ENCODE data around the gene TRIB2. TPM values are rescaled to one million over a fixed set of nuclear protein-coding genes. Genes with fewer than 3 reads are reported as not detected.

The TRIB2 gene
- polyA plus RNA-seq, 2 of the 4 experiments (the other 2 are of a cell fraction): 0.17 to 0.32 TPM

- ChIA-PET POLR2A (no interaction called here), CTCF (no interaction called here)
- TF ChIP-seq NR3C1 (IDR thresholded peaks at IDR 0.05): no peak
- no peak for TF ChIP-seq FOSL2 (IDR thresholded peaks at IDR 0.05)
- TF ChIP-seq FOSL2 (CRISPR knock-in tag; IDR thresholded peaks at IDR 0.05): no peak
- TF ChIP-seq ZFP36 (IDR thresholded peaks at IDR 0.05; ENCODE audit: borderline replicate concordance, partially characterized antibody): no peak
- no peak for TF ChIP-seq ATOH8 (CRISPR knock-in tag; IDR thresholded peaks at IDR 0.05; ENCODE audit: low read depth)
- TF ChIP-seq RFX5 (IDR thresholded peaks at IDR 0.05): no peak
- no peak for TF ChIP-seq RAD21 (conservative IDR thresholded peaks at IDR 0.05 in 1 of 2, IDR thresholded peaks at IDR 0.05 in 1 of 2)
- TF ChIP-seq CHD4 (IDR thresholded peaks at IDR 0.05; ENCODE audit: borderline replicate concordance): no peak
- no peak for TF ChIP-seq PBX3 (IDR thresholded peaks at IDR 0.05)
- no peak for TF ChIP-seq SMC3 (IDR thresholded peaks at IDR 0.05)
- no peak for TF ChIP-seq CBX8 (IDR thresholded peaks at IDR 0.05)
- TF ChIP-seq POLR2AphosphoS2 (conservative IDR thresholded peaks at IDR 0.05; ENCODE audit: low read length): no peak
- no peak for TF ChIP-seq ESRRA (IDR thresholded peaks at IDR 0.05; ENCODE audit: borderline replicate concordance, low read length)
- TF ChIP-seq TP53 (CRISPR knock-in tag; IDR thresholded peaks at IDR 0.05): no peak
- TF ChIP-seq POLR2A (IDR thresholded peaks at IDR 0.05; ENCODE audit: low read length): no peak
- TF ChIP-seq MAFK (IDR thresholded peaks at IDR 0.05; ENCODE audit: partially characterized antibody): no peak
- TF ChIP-seq JUN (IDR thresholded peaks at IDR 0.05): no peak
- no peak overlapping the region for H3K27ac ChIP-seq
- ATAC-seq (no peak), DNase-seq (ENCODE audit: low read depth in 1 of 2, low spot score in 1 of 2) (no peak), FAIRE-seq (no peak)
- H3K4me1 ChIP-seq: no peaks in the 10 kb centered on the region
- H3K4me2 ChIP-seq: no peak overlapping the region
- WGBS (ENCODE audit: missing lambda C conversion rate): 9% methylated on average over 3 of the region's 3 CpGs
- no peak overlapping the region for H3K4me3 ChIP-seq
- H3K9me3 ChIP-seq: no peaks in the 10 kb centered on the region
These were observed 51.4 kb downstream of the TRIB2 start for GRCh38 chr2:12767996-12768624.

- WGBS (ENCODE audit: missing lambda C conversion rate): 42% methylated on average over 9 of the region's 9 CpGs
- ChIA-PET POLR2A (no interaction called here), CTCF (no interaction called here)
- ATAC-seq: no peak
- H3K4me3 ChIP-seq: no peak overlapping the region
- no peak overlapping the region for H3K27ac ChIP-seq
- no peaks in the 10 kb centered on the region for H3K9me3 ChIP-seq
- no peak for TF ChIP-seq GATA3 (IDR thresholded peaks at IDR 0.05; ENCODE audit: borderline replicate concordance)
- no peak for DNase-seq (ENCODE audit: low read depth in 1 of 2, low spot score in 1 of 2)
- H3K4me1 ChIP-seq: no peaks in the 10 kb centered on the region
- FAIRE-seq: no peak
- no peak overlapping the region for H3K4me2 ChIP-seq
These were observed 52.9 kb downstream of the TRIB2 start for GRCh38 chr2:12769492-12770105.

- ATAC-seq (no peak), FAIRE-seq (no peak), DNase-seq (ENCODE audit: low read depth in 1 of 2, low spot score in 1 of 2) (no peak)
- Histone ChIP-seq H3K4me2 (no peak overlapping the region), H3K27ac (no peak overlapping the region), H3K4me1 (no peaks in the 10 kb centered on the region), H3K4me3 (no peak overlapping the region), H3K9me3 (no peaks in the 10 kb centered on the region)
- TF ChIP-seq EHMT2 (IDR thresholded peaks at IDR 0.05; ENCODE audit: low read depth): no peak
- TF ChIP-seq RARB (CRISPR knock-in tag; IDR thresholded peaks at IDR 0.05): no peak
- TF ChIP-seq GATA3 (IDR thresholded peaks at IDR 0.05; ENCODE audit: borderline replicate concordance): no peak
- TF ChIP-seq ZFP36 (IDR thresholded peaks at IDR 0.05; ENCODE audit: borderline replicate concordance, partially characterized antibody): no peak
- POLR2A ChIA-PET: no interaction called here
- 15% methylated on average over 8 of the region's 8 CpGs for WGBS (ENCODE audit: missing lambda C conversion rate)
- CTCF ChIA-PET: no interaction called here
These were observed 53.7 kb downstream of the TRIB2 start for GRCh38 chr2:12770300-12770968.

Data from A549 (cell line).